Dermis microvascular lymphatic vessel endothelial cell (primary cell): ENCODE data around the gene HSPA8. TPM values are rescaled to one million over a fixed set of nuclear protein-coding genes. Genes with fewer than 3 reads are reported as not detected.

Experiments
- DNase-seq, 2 donors: peaks; one replicate each; pipeline versions ENCODE4 v3.0.0 to v3.0.0-alpha.2; 2010; ENCODE audit warnings: low read depth in 2 of 2
- total RNA-seq: library from RNA; depleted of rRNA; stranded (reverse); fragments of >200 nt; gene quantifications from 2 replicates; pipeline ENCODE4 v1.2.1, GENCODE V29; 2014

Gene HSPA8
- total RNA-seq, 1 donor from 2014 or later, result 2,469 TPM

DNA sequence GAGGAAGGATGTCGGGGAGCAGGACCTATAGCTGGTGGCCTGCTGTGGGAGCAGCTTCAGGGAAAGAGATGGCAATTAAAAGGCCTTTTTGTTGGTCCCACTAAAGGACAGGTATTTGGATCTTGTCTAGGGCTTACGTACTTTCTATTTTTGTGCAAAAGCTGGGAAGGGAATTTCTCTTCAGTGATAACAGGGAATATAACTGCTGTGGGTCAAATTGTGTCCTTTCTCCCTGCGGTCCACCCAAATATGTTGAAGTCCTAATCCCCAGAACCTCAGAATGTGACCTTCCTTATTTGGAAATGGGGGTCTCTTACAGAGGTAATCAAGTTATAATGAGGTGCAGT lies 14.0 kb downstream of the HSPA8 start:
- DNase-seq, result no peak

DNA sequence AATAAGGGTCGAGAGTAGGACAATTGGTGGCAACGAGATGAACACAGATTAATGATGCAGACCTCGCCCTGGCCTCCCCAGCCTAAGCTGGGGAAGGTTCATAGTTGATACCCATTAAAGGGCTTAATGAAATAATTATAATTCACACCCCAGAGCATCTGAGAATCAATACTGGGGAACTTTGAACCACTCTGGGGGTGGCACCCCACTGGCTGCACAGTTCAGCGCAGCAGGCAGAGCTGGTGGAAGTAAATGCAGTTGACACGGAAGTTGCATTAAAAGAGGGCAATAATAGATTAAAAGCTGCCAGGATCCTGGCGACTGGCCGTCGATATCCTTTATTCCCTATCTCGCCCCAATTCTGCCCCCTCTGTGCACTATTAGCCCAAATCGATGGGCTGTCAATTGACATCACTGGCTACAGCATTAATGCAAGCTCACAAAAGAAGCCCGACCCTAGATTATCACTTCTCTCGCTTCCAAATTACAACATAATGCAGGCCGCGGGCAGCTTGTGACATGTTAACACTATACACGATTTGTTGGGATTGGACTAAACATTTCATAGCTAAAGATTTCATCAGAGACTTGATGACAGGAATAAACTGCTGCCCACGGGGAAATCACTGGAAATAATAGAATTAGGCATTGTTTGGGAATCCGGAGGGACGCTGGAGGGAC lies 14.5 kb downstream of the HSPA8 start:
- DNase-seq, result no peak

- no peak for DNase-seq
Observed at GRCh38 chr11:123046473-123047259, 15.3 kb downstream of the HSPA8 start.

DNA sequence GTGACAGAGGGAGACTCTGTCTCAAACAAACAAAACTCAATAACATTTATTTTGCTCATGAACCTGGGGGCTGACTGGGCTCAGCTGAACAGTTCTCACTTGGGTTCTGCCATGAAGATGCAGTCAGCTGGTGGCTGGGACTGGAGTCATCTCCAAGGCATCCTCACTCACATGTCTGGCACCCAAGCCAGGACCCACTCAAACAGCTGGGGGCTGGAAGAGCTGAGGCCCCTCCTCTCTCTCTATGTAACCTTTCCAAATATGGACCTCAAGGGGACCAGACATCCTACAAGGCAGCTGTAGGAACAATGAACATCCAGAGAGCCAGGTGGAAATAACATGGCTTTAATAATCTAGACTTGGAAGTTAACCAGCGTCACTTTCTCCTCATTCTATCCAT lies 16.8 kb downstream of the HSPA8 start:
- no peak for DNase-seq

- DNase-seq, result no peak
Observed at GRCh38 chr11:123041185-123041584, 20.8 kb downstream of the HSPA8 start.

- DNase-seq, result no peak
Observed at GRCh38 chr11:123040111-123040432, 21.9 kb downstream of the HSPA8 start.

- no peak for DNase-seq
Observed at GRCh38 chr11:123035831-123036230, 26.1 kb downstream of the HSPA8 start.

GRCh38 chr11:123034597-123034996 lies 27.3 kb downstream of the HSPA8 start:
- no peak for DNase-seq

DNA sequence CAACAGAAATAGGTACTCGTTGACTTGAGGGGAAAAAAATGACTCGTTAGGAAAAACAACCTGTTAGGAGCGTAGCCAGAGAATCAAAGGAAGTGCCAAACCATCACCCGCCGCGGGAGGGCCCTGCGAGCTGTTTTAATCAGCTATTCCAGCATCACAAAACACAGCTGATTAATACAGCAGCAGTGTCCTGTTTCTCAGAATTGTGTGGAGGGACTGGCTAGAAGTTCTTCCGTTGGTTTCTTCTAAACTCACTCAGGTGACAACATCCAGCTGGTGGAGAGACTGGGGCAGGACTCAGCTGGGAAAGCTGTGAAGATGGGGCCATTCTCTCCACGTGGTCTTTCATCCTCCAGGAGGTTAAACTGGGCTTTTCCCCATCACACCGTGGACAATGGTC lies 28.0 kb downstream of the HSPA8 start:
- DNase-seq, result peak; percentile 1 to 41

DNA sequence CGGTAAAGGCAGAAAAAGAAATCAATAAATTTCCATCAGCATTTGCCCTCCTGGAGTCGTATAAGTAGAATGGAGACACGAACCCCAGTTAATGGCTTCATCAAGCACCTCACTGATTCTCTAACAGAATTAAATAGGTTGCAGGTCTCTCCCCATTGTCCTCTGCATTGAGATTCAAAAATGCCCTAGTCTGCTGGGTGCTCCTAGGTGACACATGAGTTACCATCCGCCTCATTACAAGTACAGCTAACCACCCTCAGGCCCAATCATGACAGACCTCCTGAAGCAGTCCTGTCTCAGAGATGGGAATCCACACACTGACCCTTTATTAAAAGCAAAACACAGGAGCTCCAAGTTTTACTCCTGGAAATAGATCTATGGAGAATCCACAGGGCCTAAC lies 31.4 kb downstream of the HSPA8 start:
- no peak for DNase-seq

DNA sequence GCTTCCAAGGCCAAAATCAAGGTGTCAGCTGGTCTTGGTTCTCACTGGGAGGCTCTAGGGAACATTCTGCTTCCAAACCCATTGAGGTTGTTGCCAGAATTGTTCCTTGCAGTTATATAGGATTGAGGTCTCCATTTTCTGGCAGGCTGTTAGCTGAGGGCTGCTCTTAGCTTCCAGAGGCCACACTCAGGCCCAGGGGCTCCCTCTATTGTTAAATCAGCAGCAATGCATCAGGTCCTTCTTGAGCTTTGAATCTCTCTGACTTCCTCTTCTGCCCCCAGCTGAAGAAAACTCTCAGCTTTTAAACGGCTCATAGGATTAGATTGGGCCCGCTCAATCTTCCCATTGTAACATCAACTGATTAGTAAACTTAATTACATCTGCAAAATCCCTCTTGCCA lies 41.0 kb downstream of the HSPA8 start:
- peak; percentile 12 to 55 for DNase-seq

GRCh38 chr11:123018702-123019101 lies 43.2 kb downstream of the HSPA8 start:
- DNase-seq, result peak in 1 of 2 donors; percentile 3

DNA sequence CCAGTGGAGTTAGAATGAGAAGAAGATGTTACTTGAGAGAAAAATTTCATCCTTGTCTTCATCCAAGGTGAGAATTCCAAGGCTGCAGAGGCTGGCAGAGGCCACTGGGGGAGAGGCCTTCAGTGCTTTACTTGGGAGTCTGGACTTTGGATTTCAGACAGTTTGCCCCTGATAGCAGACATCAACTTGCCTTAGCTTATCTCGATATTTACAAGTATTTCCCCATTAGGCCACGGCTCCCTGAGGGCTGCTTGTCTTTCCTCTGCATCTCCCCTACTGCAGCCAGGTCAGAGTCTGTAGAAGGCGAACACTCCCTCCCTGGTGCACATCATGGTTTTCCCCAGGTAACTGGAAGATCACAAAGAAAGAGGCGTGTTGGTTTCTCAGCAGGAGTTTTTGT lies 50.4 kb downstream of the HSPA8 start:
- no peak for DNase-seq

Other genes starting within 250 kb of the HSPA8 start
- gene CRTAM, start 223.6 kb downstream of the HSPA8 start, total RNA-seq, result not detected in 2 replicates
- 0.39 and 0.89 TPM in 2 replicates for gene JHY, start 179.4 kb downstream of the HSPA8 start, total RNA-seq
- not detected in 2 replicates for gene BSX, start 80.3 kb downstream of the HSPA8 start, total RNA-seq
- gene CLMP, start 133.1 kb upstream of the HSPA8 start, total RNA-seq, result under 0.01 TPM in 2 replicates